GM23248 (cell line): ENCODE results near the gene DDX25. TPM values are rescaled to one million over a fixed set of nuclear protein-coding genes. Genes with fewer than 3 reads are reported as not detected.
A peak's percentile ranks its signal among the peaks of the same experiment; 100 is the strongest.

Source experiments
- DNase-seq: peaks from one replicate; pipeline ENCODE4 v3.0.0-alpha.2; 2015
- H2AFZ ChIP-seq: fragments of 200-600 bp; sonication (generic); 2 replicates; pipeline ENCODE4 v1.6.1; 2016; ENCODE audit warnings: antibody characterized with exemption
- H3F3A ChIP-seq: fragments of 200-600 bp; sonication (generic); 2 replicates; pipeline ENCODE4 v1.6.1; 2016; ENCODE audit warnings: mild to moderate bottlenecking, antibody characterized with exemption, mixed run types; ENCODE audit not compliant: insufficient read depth
- H3K27ac ChIP-seq: fragments of 200-600 bp; sonication (generic); 2 replicates; pipeline ENCODE4 v1.5.1; 2016; ENCODE audit warnings: mild to moderate bottlenecking
- H3K27me3 ChIP-seq: fragments of 200-600 bp; sonication (generic); replicated peaks from 2 replicates; pipeline ENCODE4 v1.6.1; 2016; ENCODE audit warnings: mild to moderate bottlenecking; ENCODE audit not compliant: insufficient read depth
- H3K36me3 ChIP-seq: fragments of 200-600 bp; sonication (generic); 2 replicates; pipeline ENCODE4 v1.6.1; 2016; ENCODE audit warnings: low read depth, mild to moderate bottlenecking
- H3K4me1 ChIP-seq: fragments of 200-600 bp; sonication (generic); 2 replicates; pipeline ENCODE4 v1.6.1; 2016; ENCODE audit warnings: mild to moderate bottlenecking; ENCODE audit not compliant: insufficient read depth
- H3K4me2 ChIP-seq: fragments of 200-600 bp; sonication (generic); one replicate; pipeline ENCODE4 v1.6.1; 2016; ENCODE audit warnings: mild to moderate bottlenecking; ENCODE audit not compliant: unreplicated experiment
- H3K4me3 ChIP-seq: fragments of 200-600 bp; sonication (generic); 2 replicates; pipeline ENCODE4 v1.5.1; 2016; ENCODE audit warnings: mild to moderate bottlenecking
- H3K79me2 ChIP-seq: fragments of 200-600 bp; sonication (generic); 2 replicates; pipeline ENCODE4 v1.6.1; 2016; ENCODE audit warnings: mild to moderate bottlenecking; ENCODE audit not compliant: insufficient read depth
- H3K9ac ChIP-seq: fragments of 200-600 bp; sonication (generic); 2 replicates; pipeline ENCODE4 v1.6.1; 2016; ENCODE audit warnings: mild to moderate bottlenecking
- H3K9me2 ChIP-seq: fragments of 200-600 bp; sonication (generic); 2 replicates; pipeline ENCODE4 v1.6.1; 2016; ENCODE audit warnings: mixed run types, mild to moderate bottlenecking, moderate library complexity; ENCODE audit not compliant: insufficient read depth
- H3K9me3 ChIP-seq: fragments of 200-600 bp; sonication (generic); one replicate; pipeline ENCODE4 v1.6.1; 2017; ENCODE audit warnings: low read depth
- H4K20me1 ChIP-seq: fragments of 200-600 bp; sonication (generic); 2 replicates; pipeline ENCODE4 v1.6.0; 2016; ENCODE audit not compliant: insufficient read depth
- EZH2 ChIP-seq: fragments of 200-600 bp; sonication (generic); IDR thresholded peaks from 2 replicates; pipeline ENCODE4 v1.6.1; 2018; ENCODE audit warnings: antibody characterized with exemption, mild to moderate bottlenecking; ENCODE audit not compliant: insufficient read depth, poor library complexity, severe bottlenecking
- EZH2phosphoT487 ChIP-seq: fragments of 200-600 bp; sonication (generic); IDR thresholded peaks from 2 replicates; pipeline ENCODE4 v1.6.1; 2018; ENCODE audit warnings: antibody characterized with exemption, moderate library complexity, mild to moderate bottlenecking, low read depth; ENCODE audit not compliant: insufficient read depth
- WGBS, 2 experiments: methylation state at CpG; one replicate each; pipeline ENCODE4 v1.1.6; 2015 to 2017; ENCODE audit warnings: low lambda C conversion rate in 2 of 2, low coverage in 1 of 2; ENCODE audit errors: missing lambda C conversion rate in 2 of 2; 5-methylcytosine and 5-hydroxymethylcytosine counted together
- in situ Hi-C: fragments of 300-500 bp; cut with MboI; formaldehyde crosslinking; loops from 2 replicates; pipeline ENCODE4 v1.15.0; 2020
- polyA plus RNA-seq: library from polyadenylated mRNA; unstranded; fragments of >200 nt; fragmentation: Nextera tagmentation; extraction: Ambion mirVana; gene quantifications from 2 replicates; pipeline ENCODE4 v1.2.1, GENCODE V29; 2016
- total RNA-seq: library from RNA; depleted of rRNA; stranded (reverse); fragments of >200 nt; shearing (Covaris generic); gene quantifications from 2 replicates; pipeline ENCODE4 v1.2.3, GENCODE V29; 2014

Gene DDX25
- total and polyA plus RNA-seq, 2 experiments from 2014 or later: not detected

GRCh38 chr11:125887373-125888324 lies 16.7 kb upstream of the DDX25 start, which contains the start of gene HYLS1:
Gene HYLS1 (plus strand): TSS chr11:125887668. CDS start chr11:125899369, 11,701 bp downstream.
- peak within 1 kb of the TSS; percentile 78 for H3K27ac ChIP-seq
- H2AFZ ChIP-seq: peak within 1 kb of the TSS; percentile 84
- peaks cover 37% of the 10 kb centered on the region for H3K79me2 ChIP-seq
- peak within 1 kb of the TSS; percentile 85 for H3K9ac ChIP-seq
- H3K4me1 ChIP-seq: peaks cover 24% of the 10 kb centered on the region
- H3K9me2 ChIP-seq: no peaks in the 10 kb centered on the region
- peaks cover 4% of the 10 kb centered on the region; the same call in 1 of the 2 replicates for H4K20me1 ChIP-seq
- H3K4me3 ChIP-seq: peak within 1 kb of the TSS; percentile 79
- TF ChIP-seq EZH2: no peak
- no peak for TF ChIP-seq EZH2phosphoT487
- peak; percentile 98 for DNase-seq
- no peaks in the 10 kb centered on the region for H3K27me3 ChIP-seq
- 1% methylated on average over 59 to 86 of the region's 91 CpGs for WGBS, 2 experiments
- no peaks in the 10 kb centered on the region for H3K9me3 ChIP-seq
- peaks cover 37% of the 10 kb centered on the region for H3F3A ChIP-seq
- H3K36me3 ChIP-seq: no peaks in the 10 kb centered on the region
- in situ Hi-C loops: no loop called here
- H3K4me2 ChIP-seq: peak within 1 kb of the TSS; percentile 74

DNA sequence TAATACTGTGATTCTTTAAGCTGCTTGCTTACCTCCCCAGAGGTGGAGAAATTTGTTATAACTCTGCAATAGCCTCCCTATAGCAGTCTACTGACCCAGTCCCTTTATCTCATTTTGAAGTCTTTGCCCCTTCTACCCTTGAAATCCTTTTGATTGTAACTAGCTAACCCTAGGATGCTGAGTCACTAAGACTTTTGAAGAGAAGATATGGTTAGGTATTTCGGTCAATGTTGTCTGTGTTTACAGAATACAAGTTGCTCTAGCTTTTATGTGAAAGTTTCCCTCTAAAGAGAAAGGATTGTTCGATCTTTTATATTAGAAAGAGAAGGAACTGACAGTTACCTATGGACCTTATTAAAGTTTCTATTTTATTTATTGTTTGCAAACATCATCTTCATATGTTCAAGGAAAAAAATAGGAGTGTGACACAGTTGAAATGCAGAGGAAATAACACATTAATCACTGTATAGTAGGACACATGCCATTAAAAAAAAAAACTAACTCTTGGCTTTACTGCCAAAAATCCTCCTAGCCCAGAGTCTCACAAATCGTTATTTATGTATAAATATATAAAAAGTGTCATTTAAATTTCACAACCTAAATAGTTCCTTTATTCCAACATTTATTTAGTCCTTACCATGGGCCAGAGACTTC lies 13.7 kb upstream of the DDX25 start:
- Histone ChIP-seq H3K36me3 (peaks cover 14% of the 10 kb centered on the region; the same call in 1 of the 2 replicates), H3K4me1 (peaks cover 28% of the 10 kb centered on the region), H3K27me3 (no peaks in the 10 kb centered on the region), H3K9ac (no peak overlapping the region), H3K4me3 (no peak overlapping the region), H3K9me2 (no peaks in the 10 kb centered on the region), H3K4me2 (no peak overlapping the region), H2AFZ (no peak overlapping the region), H3K27ac (no peak overlapping the region), H3K9me3 (no peaks in the 10 kb centered on the region), H4K20me1 (peaks cover 4% of the 10 kb centered on the region; the same call in 1 of the 2 replicates), H3K79me2 (peaks cover 63% of the 10 kb centered on the region), H3F3A (peaks cover 45% of the 10 kb centered on the region)
- in situ Hi-C loops: no loop called here
- peak; percentile 12 for DNase-seq
- TF ChIP-seq EZH2phosphoT487 (no peak), EZH2 (no peak)
- WGBS, 2 experiments: 62 to 65% methylated on average over 3 of the region's 3 CpGs

DNA sequence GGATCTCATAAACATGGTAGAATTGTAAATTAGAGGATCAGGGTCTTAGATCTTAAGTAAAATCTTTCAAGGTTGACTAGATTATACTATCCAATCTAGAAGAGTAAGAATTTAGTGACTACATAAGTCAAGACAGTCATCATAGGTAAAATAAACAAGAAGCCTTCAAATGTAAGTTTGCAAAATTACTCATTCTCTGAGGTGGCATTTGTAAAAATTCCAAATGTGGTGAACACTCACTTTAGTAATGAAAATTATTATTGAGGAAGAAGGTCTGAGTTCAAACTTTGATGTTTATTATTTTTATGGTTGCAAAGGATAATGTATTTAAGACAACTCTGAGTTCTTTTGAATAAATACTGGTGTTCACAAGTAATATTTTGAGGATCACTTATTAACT lies 12.2 kb upstream of the DDX25 start:
- Histone ChIP-seq H3K36me3 (peaks cover 14% of the 10 kb centered on the region; the same call in 1 of the 2 replicates), H3K4me2 (peak overlapping the region; percentile 30), H4K20me1 (peaks cover 4% of the 10 kb centered on the region; the same call in 1 of the 2 replicates), H3K27ac (peak overlapping the region; percentile 39; the same call in 1 of the 2 replicates), H3K4me3 (no peak overlapping the region), H3K79me2 (peaks cover 78% of the 10 kb centered on the region), H3K9me2 (no peaks in the 10 kb centered on the region), H3F3A (peaks cover 36% of the 10 kb centered on the region), H3K9me3 (no peaks in the 10 kb centered on the region), H2AFZ (no peak overlapping the region), H3K4me1 (peaks cover 28% of the 10 kb centered on the region), H3K9ac (no peak overlapping the region), H3K27me3 (no peaks in the 10 kb centered on the region)
- in situ Hi-C loops: no loop called here
- peak; percentile 65 for DNase-seq
- no peak for TF ChIP-seq EZH2
- no peak for TF ChIP-seq EZH2phosphoT487

DNA sequence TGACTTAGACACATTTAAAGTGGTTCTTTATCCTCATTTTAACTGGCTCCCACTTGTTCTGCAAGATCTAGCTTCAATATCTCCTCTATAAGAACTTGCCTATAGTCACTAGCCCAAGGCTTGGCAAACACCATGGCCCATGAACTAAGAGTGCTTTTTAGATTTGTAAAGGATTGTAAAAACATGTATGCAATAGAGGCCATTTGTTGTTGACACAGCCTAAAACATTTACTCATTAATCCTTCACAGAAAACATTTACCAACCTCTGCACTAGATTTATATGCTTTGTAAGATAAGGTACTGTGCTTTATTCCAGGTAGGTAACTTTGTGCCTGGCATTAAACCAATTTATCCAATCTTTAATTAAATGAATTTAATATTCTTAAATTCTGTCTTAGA lies 11.3 kb upstream of the DDX25 start:
- in situ Hi-C loops: no loop called here
- Histone ChIP-seq H3K9me3 (no peaks in the 10 kb centered on the region), H3F3A (peaks cover 35% of the 10 kb centered on the region), H3K4me1 (peaks cover 28% of the 10 kb centered on the region), H4K20me1 (peaks cover 4% of the 10 kb centered on the region; the same call in 1 of the 2 replicates), H3K4me3 (no peak overlapping the region), H3K4me2 (no peak overlapping the region), H3K9me2 (no peaks in the 10 kb centered on the region), H3K36me3 (peaks cover 14% of the 10 kb centered on the region; the same call in 1 of the 2 replicates), H3K79me2 (peaks cover 87% of the 10 kb centered on the region), H3K9ac (no peak overlapping the region), H2AFZ (no peak overlapping the region), H3K27me3 (no peaks in the 10 kb centered on the region), H3K27ac (no peak overlapping the region; the same call in 1 of the 2 replicates)
- no peak for DNase-seq
- TF ChIP-seq EZH2: no peak
- TF ChIP-seq EZH2phosphoT487: no peak
